Stimulated activated CD8-positive, alpha-beta memory T cell treated with anti-CD3 and anti-CD28 coated beads, Interleukin-4, amount 100 ng/mL, for 1 hour (primary cell): ENCODE data around the gene VIL1.

ENCODE experiments used
- DNase-seq, 2 donors: peaks; one replicate each; pipeline ENCODE4 v3.0.0-alpha.2; 2020; ENCODE audit warnings: low read depth in 2 of 2, low spot score in 1 of 2

VIL1 gene

DNA sequence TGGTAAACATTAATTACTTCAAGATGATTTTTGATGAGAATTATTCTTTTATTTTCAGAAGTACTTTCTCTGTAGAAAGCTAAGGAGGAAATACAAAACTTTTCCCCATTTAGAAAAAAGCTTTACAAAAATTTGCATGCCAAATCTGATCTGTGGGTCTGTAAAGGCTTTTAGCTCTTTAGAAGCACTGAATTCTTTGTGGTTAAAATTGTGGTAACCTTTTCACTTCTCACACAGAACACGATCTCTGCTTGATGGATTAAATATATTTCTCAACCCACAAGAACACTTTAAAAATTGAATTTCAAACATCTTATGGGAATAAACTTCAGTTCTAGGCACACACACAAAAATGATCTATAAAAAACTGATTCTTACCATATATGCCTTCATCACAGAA, 63.7 kb downstream of the VIL1 start:
- no peak for DNase-seq

DNA sequence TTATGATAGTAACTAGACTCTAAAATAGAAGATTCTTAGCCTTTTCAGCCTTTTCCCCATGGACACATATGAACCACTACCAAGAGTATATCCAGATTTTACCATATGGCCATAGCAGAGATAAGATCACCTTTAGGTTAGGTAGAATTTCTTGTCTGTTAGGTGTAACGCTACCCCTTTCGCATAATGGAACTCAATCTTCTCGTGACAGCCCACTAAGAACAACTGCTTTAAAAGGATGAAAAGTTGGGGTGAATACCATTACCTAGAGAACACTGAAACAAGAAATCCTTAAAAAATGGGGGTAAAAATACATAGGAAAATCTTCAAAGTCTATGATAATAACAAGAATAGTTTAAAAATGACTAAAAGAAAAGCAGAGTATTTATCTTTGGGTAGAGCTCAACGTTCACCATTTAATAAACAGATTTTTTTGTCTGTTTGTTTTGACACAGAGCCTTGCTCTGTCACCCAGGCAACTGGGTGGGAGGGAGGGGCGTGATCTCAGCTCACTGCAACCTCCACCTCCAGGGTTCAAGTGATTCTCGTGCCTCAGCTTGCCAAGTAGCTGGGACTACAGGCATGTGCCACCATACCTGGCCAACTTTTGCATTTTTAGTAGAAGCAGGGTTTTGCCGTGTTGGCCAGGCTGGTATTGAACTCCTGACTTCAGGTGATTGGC, 67.2 kb downstream of the VIL1 start:
- no peak for DNase-seq

DNA sequence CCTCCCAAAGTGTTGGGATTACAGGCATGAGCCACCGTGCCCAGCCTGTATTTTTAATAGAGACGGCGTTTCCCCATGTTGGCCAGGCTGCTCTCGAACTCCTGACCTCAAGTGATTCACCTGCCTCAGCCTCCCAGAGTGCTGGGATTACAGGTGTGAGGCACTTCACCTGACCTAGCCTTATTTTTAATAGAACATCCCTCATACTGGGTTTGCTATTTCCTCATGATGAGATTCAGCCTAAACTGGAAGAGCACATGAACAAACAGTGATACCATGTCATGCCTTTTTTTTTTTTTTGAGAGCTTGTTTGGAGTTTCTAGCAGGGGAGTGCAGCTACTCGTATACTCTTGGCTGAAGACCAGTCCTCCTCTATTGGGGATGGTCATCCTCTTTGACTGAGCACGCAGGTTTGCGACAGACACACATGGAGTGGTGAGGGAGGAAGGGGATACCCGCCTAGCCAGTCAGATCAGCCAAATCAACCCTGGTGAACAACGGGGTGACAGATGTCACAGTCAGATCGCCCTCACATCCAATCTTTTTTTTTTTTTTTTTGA, 81.7 kb downstream of the VIL1 start:
- no peak for DNase-seq

DNA sequence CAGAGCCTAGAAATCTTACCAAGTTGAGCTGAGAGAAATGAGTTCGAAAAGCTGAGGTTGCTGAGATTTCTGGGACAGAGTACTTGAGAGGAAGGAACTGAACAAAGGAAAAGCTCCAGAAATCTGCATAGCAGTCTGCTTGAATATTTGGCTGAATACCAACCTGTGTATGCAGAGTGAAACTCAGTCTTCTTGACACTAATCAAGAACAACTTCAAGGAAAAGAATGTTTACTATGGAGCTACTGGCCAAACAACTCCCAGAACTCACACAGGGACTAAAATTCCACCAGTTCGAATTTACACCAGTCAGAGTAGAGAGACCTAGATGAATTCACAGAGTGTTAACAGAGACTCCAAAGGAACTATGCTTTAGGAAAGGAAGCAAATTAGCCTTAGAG, 82.7 kb downstream of the VIL1 start:
- DNase-seq: no peak
